A673 (cell line): ENCODE data around the gene PHACTR2. TPM values are rescaled to one million over a fixed set of nuclear protein-coding genes. Genes with fewer than 3 reads are reported as not detected.

Source experiments
- BruUV-seq: library from RNA; stranded (reverse); fragments of 400-500 nt; replicated peaks from 2 replicates; lab custom pipeline; 2021; lab: Mats Ljungman, UMichigan
- CTCF ChIA-PET: fragments of 300-600 bp; sonication (Branson Sonifier 250); formaldehyde crosslinking; loops from one replicate; lab custom pipeline; 2022; ENCODE audit warnings: antibody characterized with exemption; lab: Charles Lee
- POLR2A ChIA-PET: fragments of 300-600 bp; sonication (Branson Sonifier 250); formaldehyde crosslinking; loops from one replicate; lab custom pipeline; 2022; ENCODE audit warnings: antibody characterized with exemption; ENCODE audit not compliant: low non-redundant PET; lab: Charles Lee
- DNase-seq: peaks from one replicate; pipeline ENCODE4 v3.0.0-alpha.2; 2015; ENCODE audit warnings: low spot score
- H3K27ac ChIP-seq: fragments of 200-600 bp; sonication (generic); 2 replicates; pipeline ENCODE4 v1.5.1; 2016; ENCODE audit warnings: mixed run types, low read depth, mild to moderate bottlenecking, mixed read lengths, antibody characterized with exemption, low read length; ENCODE audit not compliant: poor library complexity, severe bottlenecking
- H3K27me3 ChIP-seq: fragments of 200-600 bp; sonication (generic); replicated peaks from 2 replicates; pipeline ENCODE4 v1.6.1; 2017; ENCODE audit warnings: mixed run types, low read depth, mild to moderate bottlenecking, mixed read lengths, antibody characterized with exemption, low read length; ENCODE audit not compliant: insufficient read depth, poor library complexity
- H3K36me3 ChIP-seq: fragments of 200-600 bp; sonication (generic); 2 replicates; pipeline ENCODE4 v1.6.1; 2016; ENCODE audit warnings: mixed run types, mild to moderate bottlenecking, mixed read lengths, antibody characterized with exemption, low read length; ENCODE audit not compliant: insufficient read depth, poor library complexity, severe bottlenecking
- H3K4me1 ChIP-seq: fragments of 200-600 bp; sonication (generic); 2 replicates; pipeline ENCODE4 v1.6.1; 2017; ENCODE audit warnings: mixed run types, mild to moderate bottlenecking, mixed read lengths, antibody characterized with exemption, low read length; ENCODE audit not compliant: insufficient read depth, poor library complexity, severe bottlenecking
- H3K4me3 ChIP-seq: fragments of 200-600 bp; sonication (generic); 2 replicates; pipeline ENCODE4 v1.5.1; 2016; ENCODE audit warnings: low read depth, mixed run types, mild to moderate bottlenecking, mixed read lengths, low read length; ENCODE audit not compliant: poor library complexity, severe bottlenecking
- H3K9me3 ChIP-seq: fragments of 200-600 bp; sonication (generic); 2 replicates; pipeline ENCODE4 v1.6.1; 2016; ENCODE audit warnings: mixed run types, low read depth, mild to moderate bottlenecking, mixed read lengths, antibody characterized with exemption, low read length; ENCODE audit not compliant: poor library complexity, severe bottlenecking
- CTCF ChIP-seq: fragments of 300-800, 200-600 bp; sonication (generic); conservative IDR thresholded peaks from 2 replicates; pipeline ENCODE4 v1.5.1; 2017; ENCODE audit warnings: low read depth, mild to moderate bottlenecking, antibody characterized with exemption, low read length, moderate library complexity, mixed read lengths
- EZH2 ChIP-seq: fragments of 200-600 bp; sonication (generic); IDR thresholded peaks from 2 replicates; pipeline ENCODE4 v1.6.1; 2017; ENCODE audit warnings: borderline replicate concordance, low read depth, mild to moderate bottlenecking, mixed read lengths, antibody characterized with exemption, low read length; ENCODE audit not compliant: poor library complexity, severe bottlenecking
- intact Hi-C: fragments of 100-400 bp; cut with micrococcal nuclease; formaldehyde crosslinking; loops from one replicate; pipeline ENCODE4 v1.10.0; 2022; ENCODE audit not compliant: unreplicated experiment
- total RNA-seq: library from RNA; stranded (reverse); gene quantifications from 2 replicates; pipeline ENCODE4 v1.2.3, GENCODE V29; 2021

PHACTR2 gene
- total RNA-seq, 1 experiment from 2014 or later = 2.4 TPM

DNA sequence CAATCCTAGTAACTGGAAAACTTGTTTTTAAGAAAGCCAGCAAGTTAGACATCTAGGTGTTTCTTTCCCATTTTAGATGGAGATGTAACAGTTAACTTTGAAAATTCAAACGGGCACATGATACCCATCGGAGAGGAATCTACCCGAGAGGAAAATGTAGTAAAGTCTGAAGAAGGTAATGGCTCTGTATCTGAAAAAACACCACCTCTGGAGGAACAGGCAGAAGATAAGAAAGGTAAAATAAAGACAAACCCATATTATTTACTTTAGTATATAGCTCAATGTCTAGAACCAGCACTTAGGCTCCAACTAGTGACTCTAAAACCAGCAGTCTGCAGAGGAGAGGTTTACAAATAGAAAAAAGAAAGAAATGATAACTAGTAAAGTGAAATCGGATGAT, 75.9 kb downstream of the PHACTR2 start:
- BruUV-seq = no TSS peak
- TF ChIP-seq CTCF (no peak), EZH2 (no peak)
- intact Hi-C loops = no loop called here
- peaks cover 4% of the 10 kb centered on the region for H3K27me3 ChIP-seq
- ChIA-PET POLR2A (no interaction called here), CTCF (no interaction called here)
- H3K27ac ChIP-seq = no peak overlapping the region
- H3K4me1 ChIP-seq = no peaks in the 10 kb centered on the region
- H3K4me3 ChIP-seq = no peak overlapping the region
- no peaks in the 10 kb centered on the region for H3K36me3 ChIP-seq
- H3K9me3 ChIP-seq = no peaks in the 10 kb centered on the region
- no peak for DNase-seq

DNA sequence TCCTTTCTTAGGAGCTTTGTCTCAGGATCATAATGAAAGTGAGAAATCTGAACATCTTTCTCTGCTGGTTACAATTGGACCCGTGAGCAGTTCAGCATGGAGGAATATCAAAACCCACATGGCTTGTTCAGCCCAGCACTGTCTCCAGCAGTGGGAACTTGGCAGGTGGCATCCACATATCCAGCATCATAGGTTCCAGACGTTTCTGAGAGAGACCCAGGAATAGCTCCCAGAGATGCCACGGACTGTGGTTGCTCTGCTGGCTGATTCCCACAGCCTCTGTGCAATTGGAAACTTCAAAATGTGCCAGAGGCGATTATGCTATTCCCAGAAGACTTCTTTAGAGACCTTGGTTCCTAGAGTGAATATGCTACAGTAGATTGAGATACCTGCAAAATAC, 76.4 kb downstream of the PHACTR2 start:
- Histone ChIP-seq H3K36me3 (no peaks in the 10 kb centered on the region), H3K27ac (no peak overlapping the region), H3K27me3 (peaks cover 2% of the 10 kb centered on the region), H3K4me1 (no peaks in the 10 kb centered on the region), H3K9me3 (no peaks in the 10 kb centered on the region), H3K4me3 (no peak overlapping the region)
- intact Hi-C loops = no loop called here
- no peak for DNase-seq
- ChIA-PET CTCF (no interaction called here), POLR2A (no interaction called here)
- no peak for TF ChIP-seq CTCF
- TF ChIP-seq EZH2 = no peak
- BruUV-seq = no TSS peak

- CTCF ChIA-PET = no interaction called here
- no peak for TF ChIP-seq CTCF
- TF ChIP-seq EZH2 = no peak
- Histone ChIP-seq H3K27ac (no peak overlapping the region), H3K27me3 (no peaks in the 10 kb centered on the region), H3K36me3 (no peaks in the 10 kb centered on the region), H3K4me3 (no peak overlapping the region), H3K9me3 (no peaks in the 10 kb centered on the region), H3K4me1 (no peaks in the 10 kb centered on the region)
- POLR2A ChIA-PET = no interaction called here
- intact Hi-C loops = no loop called here
- no TSS peak for BruUV-seq
- no peak for DNase-seq
Measured at GRCh38 chr6:143755301-143755744, 77.6 kb downstream of the PHACTR2 start.
